GM10248 (cell line): ENCODE results near the gene LRFN4.

Experiments used
- CTCF ChIA-PET: fragments of 300-600 bp; sonication (Branson Sonifier 250); formaldehyde crosslinking; extraction: SDS; loops from one replicate; lab custom pipeline; 2021; ENCODE audit warnings: antibody characterized with exemption; lab: Yijun Ruan, JAX
- POLR2A ChIA-PET: fragments of 350-650 bp; sonication (Branson Sonifier 250); formaldehyde crosslinking; extraction: SDS; loops from one replicate; lab custom pipeline; 2020; ENCODE audit warnings: antibody characterized with exemption; lab: Yijun Ruan, JAX
- DNase-seq: peaks from one replicate; pipeline ENCODE4 v3.0.0; 2012; ENCODE audit errors: extremely low spot score
- CTCF ChIP-seq: IDR thresholded peaks from 2 replicates; pipeline ENCODE4 v1.5.1; 2012; ENCODE audit warnings: mild to moderate bottlenecking, low read depth; ENCODE audit errors: extremely low read depth, missing control alignments, control extremely low read depth

LRFN4 gene

GRCh38 chr11:66856496-66857233, at the start of gene LRFN4:
Gene LRFN4, plus strand, starts transcription at chr11:66857064. Its CDS starts 681 bp downstream, at chr11:66857745.
- TF ChIP-seq CTCF = no peak
- ChIA-PET POLR2A (interaction anchor here (0.9 to 1.4 kb wide), 4 partner anchors 11 to 178 kb away, joined by 3 to 7 read pairs (median 3); partner anchors contain the start of gene RCE1), CTCF (interaction anchor here (1.2 to 2.1 kb wide), 3 partner anchors 11 to 25 kb away, joined by 3 to 8 read pairs (median 3); no protein-coding TSS in a partner anchor)
- DNase-seq = peak; percentile 65

- ChIA-PET POLR2A (no interaction called here), CTCF (no interaction called here)
- TF ChIP-seq CTCF = no peak
- DNase-seq = no peak
These were observed 47.3 kb upstream of the LRFN4 start for GRCh38 chr11:66809592-66809991.

- CTCF ChIA-PET = interaction anchor here (1.0 to 1.7 kb wide), 3 partner anchors 9 to 115 kb away, joined by 3 to 5 read pairs (median 5); no protein-coding TSS in a partner anchor
- POLR2A ChIA-PET = interaction anchor here (0.6 to 0.7 kb wide), 2 partner anchors 23 to 847 kb away, joined by 3 to 4 read pairs; no protein-coding TSS in a partner anchor
- DNase-seq = no peak
- no peak for TF ChIP-seq CTCF
These were observed 46.2 kb upstream of the LRFN4 start for GRCh38 chr11:66810576-66811185.

GRCh38 chr11:66814678-66815077, 42.2 kb upstream of the LRFN4 start:
- POLR2A ChIA-PET = no interaction called here
- CTCF ChIA-PET = interaction anchor here (0.8 kb wide), 1 partner anchor 135 kb away, joined by 3 read pairs; no protein-coding TSS in a partner anchor
- no peak for DNase-seq
- no peak for TF ChIP-seq CTCF

GRCh38 chr11:66815646-66816045, 41.2 kb upstream of the LRFN4 start:
- no peak for DNase-seq
- TF ChIP-seq CTCF = no peak
- ChIA-PET POLR2A (no interaction called here), CTCF (interaction anchor here (1.5 to 1.6 kb wide), 2 partner anchors 9 to 19 kb away, joined by 6 to 7 read pairs; no protein-coding TSS in a partner anchor)

GRCh38 chr11:66818231-66818955, 38.5 kb upstream of the LRFN4 start:
- TF ChIP-seq CTCF = no peak
- ChIA-PET POLR2A (no interaction called here), CTCF (interaction anchor here (0.8 to 1.5 kb wide), 5 partner anchors 10 to 140 kb away, joined by 3 to 7 read pairs (median 4); partner anchors contain the start of gene RBM4B)
- no peak for DNase-seq
